Keratinocyte (primary cell): ENCODE data around the gene NRN1L. TPM values are rescaled to one million over a fixed set of nuclear protein-coding genes. Genes with fewer than 3 reads are reported as not detected.

Experiments
- DNase-seq: peaks from one replicate; pipeline ENCODE4 v3.0.0-alpha.2; 2011; ENCODE audit warnings: low read depth, missing footprints, low spot score
- FAIRE-seq: peaks from 2 replicates; lab custom pipeline; 2011; peaks lifted over from hg19 to GRCh38; lab: Jason Lieb, UNC
- H2AFZ ChIP-seq: 2 replicates; pipeline ENCODE4 v1.6.0; 2012; ENCODE audit warnings: low read length, control low read depth, inconsistent platforms; ENCODE audit not compliant: control insufficient read depth
- H3K27ac ChIP-seq: 2 replicates; pipeline ENCODE4 v1.5.1; 2011; ENCODE audit warnings: low read length; ENCODE audit not compliant: control insufficient read depth, insufficient read depth
- H3K27me3 ChIP-seq: 3 replicates; pipeline ENCODE4 v1.6.0; 2011; ENCODE audit warnings: low read length; ENCODE audit not compliant: control insufficient read depth, insufficient read depth; ENCODE audit errors: extremely low read depth
- H3K36me3 ChIP-seq, 2 experiments: 2 replicates in 1 of 2; 3 replicates in 1 of 2; pipeline ENCODE4 v1.5.1; 2011; ENCODE audit warnings: low read length in 2 of 2, mild to moderate bottlenecking in 1 of 2; ENCODE audit not compliant: control insufficient read depth in 2 of 2, insufficient read depth in 2 of 2; ENCODE audit errors: extremely low read depth in 1 of 2
- H3K4me1 ChIP-seq: 3 replicates; pipeline ENCODE4 v1.5.1; 2011; ENCODE audit warnings: low read length; ENCODE audit not compliant: control insufficient read depth, insufficient read depth; ENCODE audit errors: extremely low read depth
- H3K4me2 ChIP-seq: 3 replicates; pipeline ENCODE4 v1.6.0; 2011; ENCODE audit warnings: low read depth, low read length; ENCODE audit not compliant: control insufficient read depth, insufficient read depth; ENCODE audit errors: extremely low read depth
- H3K4me3 ChIP-seq, 3 experiments: fragments of 200-600 bp in 1 of 3; sonication (generic) in 1 of 3; 2 replicates in 2 of 3; 3 replicates in 1 of 3; pipeline ENCODE4 v1.5.1; 2011 to 2016; ENCODE audit warnings: low read length in 3 of 3, mild to moderate bottlenecking in 3 of 3, control low read depth in 2 of 3, inconsistent platforms in 1 of 3, low read depth in 1 of 3, mixed read lengths in 1 of 3, mixed run types in 1 of 3, moderate library complexity in 1 of 3; ENCODE audit not compliant: control insufficient read depth in 2 of 3, insufficient read depth in 2 of 3; ENCODE audit errors: extremely low read depth in 1 of 3
- H3K79me2 ChIP-seq: 2 replicates; pipeline ENCODE4 v1.6.0; 2012; ENCODE audit warnings: low read length; ENCODE audit not compliant: control insufficient read depth, insufficient read depth
- H3K9ac ChIP-seq: 3 replicates; pipeline ENCODE4 v1.6.0; 2011; ENCODE audit warnings: low read length; ENCODE audit not compliant: control insufficient read depth, insufficient read depth; ENCODE audit errors: extremely low read depth
- H3K9me1 ChIP-seq: 3 replicates; pipeline ENCODE4 v1.6.0; 2011; ENCODE audit warnings: low read length; ENCODE audit not compliant: control insufficient read depth, insufficient read depth; ENCODE audit errors: extremely low read depth
- H3K9me3 ChIP-seq: 2 replicates; pipeline ENCODE4 v1.5.1; 2012; ENCODE audit warnings: low read depth, low read length; ENCODE audit not compliant: control insufficient read depth
- H4K20me1 ChIP-seq: 3 replicates; pipeline ENCODE4 v1.6.0; 2011; ENCODE audit warnings: low read length; ENCODE audit not compliant: control insufficient read depth, insufficient read depth; ENCODE audit errors: extremely low read depth
- EZH2 ChIP-seq: IDR thresholded peaks from one replicate; pipeline ENCODE4 v1.6.1; 2012; ENCODE audit warnings: inconsistent platforms, mild to moderate bottlenecking, low read length, moderate library complexity
- dilution Hi-C: fragments of 300-500 bp; cut with MboI; formaldehyde crosslinking; loops from one replicate; pipeline ENCODE4 v1.7.0; 2020; ENCODE audit warnings: low sequenced_read_pairs; ENCODE audit not compliant: extremely low pct_ligation_motif_present
- polyA plus RNA-seq, 5 experiments: library from polyadenylated mRNA; depleted of rRNA in 3 of 5; stranded (reverse) in 3 of 5; stranded (forward) in 1 of 5; unstranded in 1 of 5; fragments of >200 nt; gene quantifications; 1 replicate in 1 of 5; 2 replicates in 3 of 5; 3 replicates in 1 of 5; pipeline versions ENCODE4 v1.2.1 to v1.2.3, GENCODE V29; 2011 to 2012; ENCODE audit warnings: missing spikeins in 2 of 5, low read depth in 1 of 5, low replicate concordance in 1 of 5
- TF ChIP-seq, protein P1 (sequence below), 3 experiments: IDR thresholded peaks in 1 of 3; conservative IDR thresholded peaks in 1 of 3; optimal IDR thresholded peaks in 1 of 3; 2 replicates in 2 of 3; 3 replicates in 1 of 3; pipeline versions ENCODE3 to v1.5.1; 2011; ENCODE audit warnings: low read length in 3 of 3, mild to moderate bottlenecking in 3 of 3, moderate library complexity in 2 of 3, control low read depth in 1 of 3, inconsistent platforms in 1 of 3; ENCODE audit not compliant: insufficient read depth in 2 of 3; ENCODE audit errors: extremely low read depth in 1 of 3

The NRN1L gene
- polyA plus RNA-seq, 1 donor (not counting 4 experiments of a cell fraction or from before 2014, with no cell fraction given) = not detected

DNA sequence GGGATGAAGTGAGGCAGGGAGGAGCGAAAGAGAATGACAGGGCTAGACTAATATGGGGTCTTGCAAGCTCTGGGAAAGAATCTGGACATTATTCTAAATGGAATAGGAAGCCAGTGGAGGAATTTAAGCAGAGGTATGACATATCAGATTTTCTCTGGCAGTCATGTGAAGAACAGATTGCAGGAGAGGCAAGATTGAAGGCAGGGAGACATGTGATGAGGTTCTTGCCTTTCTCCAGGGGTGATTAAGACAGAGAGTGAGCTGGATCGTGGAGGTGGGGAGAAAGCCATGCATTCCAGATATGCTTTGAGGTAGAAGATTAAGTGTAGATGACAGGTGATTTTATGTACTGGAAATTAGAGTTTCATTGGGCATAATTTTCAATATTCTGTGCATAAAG, 46.9 kb upstream of the NRN1L start:
- no peak overlapping the region for H2AFZ ChIP-seq
- no peaks in the 10 kb centered on the region for H3K9me3 ChIP-seq
- H3K4me2 ChIP-seq = no peak overlapping the region
- H3K27me3 ChIP-seq = no peaks in the 10 kb centered on the region
- H4K20me1 ChIP-seq = no peaks in the 10 kb centered on the region
- H3K4me3 ChIP-seq = no peak overlapping the region
- no peak overlapping the region for H3K9ac ChIP-seq
- no peak for TF ChIP-seq EZH2
- TF ChIP-seq, protein P1, sequence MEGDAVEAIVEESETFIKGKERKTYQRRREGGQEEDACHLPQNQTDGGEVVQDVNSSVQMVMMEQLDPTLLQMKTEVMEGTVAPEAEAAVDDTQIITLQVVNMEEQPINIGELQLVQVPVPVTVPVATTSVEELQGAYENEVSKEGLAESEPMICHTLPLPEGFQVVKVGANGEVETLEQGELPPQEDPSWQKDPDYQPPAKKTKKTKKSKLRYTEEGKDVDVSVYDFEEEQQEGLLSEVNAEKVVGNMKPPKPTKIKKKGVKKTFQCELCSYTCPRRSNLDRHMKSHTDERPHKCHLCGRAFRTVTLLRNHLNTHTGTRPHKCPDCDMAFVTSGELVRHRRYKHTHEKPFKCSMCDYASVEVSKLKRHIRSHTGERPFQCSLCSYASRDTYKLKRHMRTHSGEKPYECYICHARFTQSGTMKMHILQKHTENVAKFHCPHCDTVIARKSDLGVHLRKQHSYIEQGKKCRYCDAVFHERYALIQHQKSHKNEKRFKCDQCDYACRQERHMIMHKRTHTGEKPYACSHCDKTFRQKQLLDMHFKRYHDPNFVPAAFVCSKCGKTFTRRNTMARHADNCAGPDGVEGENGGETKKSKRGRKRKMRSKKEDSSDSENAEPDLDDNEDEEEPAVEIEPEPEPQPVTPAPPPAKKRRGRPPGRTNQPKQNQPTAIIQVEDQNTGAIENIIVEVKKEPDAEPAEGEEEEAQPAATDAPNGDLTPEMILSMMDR (optimal IDR thresholded peaks at IDR 0.05 in 1 of 3, IDR thresholded peaks at IDR 0.05 in 1 of 3, conservative IDR thresholded peaks at IDR 0.05 in 1 of 3; ENCODE audit: extremely low read depth in 1 of 3, insufficient read depth in 2 of 3, low read length in 3 of 3) = no peak
- H3K9me1 ChIP-seq = no peaks in the 10 kb centered on the region
- dilution Hi-C loops = no loop called here
- peaks cover 20% of the 10 kb centered on the region for H3K4me1 ChIP-seq
- peaks cover 9% of the 10 kb centered on the region for H3K79me2 ChIP-seq
- peaks cover 0 to under 1% of the 10 kb centered on the region in 2 experiments for H3K36me3 ChIP-seq
- DNase-seq (no peak), FAIRE-seq (no peak)
- H3K27ac ChIP-seq = no peak overlapping the region

DNA sequence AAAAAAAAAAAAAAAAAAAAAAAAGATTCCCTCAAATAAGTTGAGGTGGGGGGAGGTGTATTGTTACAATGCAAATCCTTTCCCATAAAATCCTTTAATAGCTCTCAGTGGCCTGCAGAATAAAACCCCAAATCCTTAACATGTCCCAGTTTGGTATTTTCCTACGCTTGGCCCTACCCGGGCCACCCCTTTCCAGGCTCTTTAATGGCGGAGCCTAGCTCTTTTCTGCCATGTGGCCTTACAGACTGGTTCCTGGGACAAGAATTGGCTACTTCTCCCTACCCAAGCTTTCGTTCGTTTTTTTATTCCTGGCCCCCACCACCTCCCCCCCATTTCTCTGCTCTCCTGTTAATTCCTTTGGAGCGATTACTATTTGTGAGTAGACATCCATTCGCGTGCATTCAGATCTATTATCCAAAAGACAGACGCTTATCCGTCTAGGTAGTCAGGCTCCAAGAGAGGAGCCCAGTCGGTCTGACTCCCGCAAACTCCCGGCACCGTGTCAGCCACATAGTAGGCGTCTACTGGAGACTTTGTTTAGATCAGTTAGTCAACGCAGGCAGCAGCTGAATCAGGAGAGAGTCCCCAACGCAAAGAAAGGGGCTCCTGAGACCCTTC, 43.4 kb upstream of the NRN1L start:
- Histone ChIP-seq H3K9me3 (no peaks in the 10 kb centered on the region), H3K4me1 (peaks cover 45% of the 10 kb centered on the region), H2AFZ (peak overlapping the region; percentile 96), H3K9ac (peak overlapping the region; percentile 94), H3K27me3 (no peaks in the 10 kb centered on the region), H3K4me2 (peak overlapping the region; percentile 86), H3K9me1 (no peaks in the 10 kb centered on the region), H3K4me3 (peak overlapping the region; percentile 56 to 92 (median 79)), H4K20me1 (no peaks in the 10 kb centered on the region), H3K79me2 (peaks cover 25% of the 10 kb centered on the region), H3K27ac (peak overlapping the region; percentile 95), H3K36me3 (peaks cover 4 to 6% of the 10 kb centered on the region in 2 experiments)
- dilution Hi-C loops = no loop called here
- DNase-seq = no peak
- TF ChIP-seq, protein P1 (optimal IDR thresholded peaks at IDR 0.05 in 1 of 3, IDR thresholded peaks at IDR 0.05 in 1 of 3, conservative IDR thresholded peaks at IDR 0.05 in 1 of 3; ENCODE audit: extremely low read depth in 1 of 3, insufficient read depth in 2 of 3, low read length in 3 of 3) = no peak
- TF ChIP-seq EZH2 = no peak
- no peak for FAIRE-seq
